Measurements from ENCODE around the gene HTN3. TPM values are rescaled to one million over a fixed set of nuclear protein-coding genes. Genes with fewer than 3 reads are reported as not detected.
"Not testable (repeated sequence)": the region's sequence is repeated elsewhere in the genome, so short reads cannot be mapped to it uniquely, and the experiment has no call there.

Gene HTN3
- not detected in 3 replicates for total RNA-seq

DNA sequence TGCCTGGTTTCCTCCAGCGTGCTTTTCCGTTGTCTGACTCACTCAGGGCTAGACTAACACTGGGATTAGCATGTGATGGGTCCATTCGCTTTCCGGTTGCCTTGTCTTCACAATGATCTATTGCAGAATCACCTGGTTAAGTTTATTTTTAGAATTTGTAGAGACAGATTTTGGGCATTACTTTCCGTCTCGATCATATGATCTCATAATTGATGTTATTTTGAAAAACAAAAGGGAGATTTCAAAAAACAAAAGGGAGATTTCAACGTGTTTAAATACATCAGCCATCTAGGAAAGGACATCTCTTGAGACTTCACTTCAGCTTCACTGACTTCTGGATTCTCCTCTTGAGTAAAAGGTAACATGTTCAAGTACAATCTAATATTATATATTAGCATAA, at the start of gene HTN3:
TSS of gene HTN3 (plus strand) at position 301 of the 400 bp plus-strand sequence. CDS start 2,282 bp downstream, outside the sequence.
- H3K27me3 Mint-ChIP-seq (ENCODE audit: low read depth); H3K9me3 Mint-ChIP-seq; H3K4me1 Mint-ChIP-seq; DNase-seq (ENCODE audit: low spot score in 2 of 2, unreplicated experiment in 2 of 2); H3K27ac Mint-ChIP-seq; H3K4me3 Mint-ChIP-seq; H3K36me3 Mint-ChIP-seq: not testable (repeated sequence)

DNA sequence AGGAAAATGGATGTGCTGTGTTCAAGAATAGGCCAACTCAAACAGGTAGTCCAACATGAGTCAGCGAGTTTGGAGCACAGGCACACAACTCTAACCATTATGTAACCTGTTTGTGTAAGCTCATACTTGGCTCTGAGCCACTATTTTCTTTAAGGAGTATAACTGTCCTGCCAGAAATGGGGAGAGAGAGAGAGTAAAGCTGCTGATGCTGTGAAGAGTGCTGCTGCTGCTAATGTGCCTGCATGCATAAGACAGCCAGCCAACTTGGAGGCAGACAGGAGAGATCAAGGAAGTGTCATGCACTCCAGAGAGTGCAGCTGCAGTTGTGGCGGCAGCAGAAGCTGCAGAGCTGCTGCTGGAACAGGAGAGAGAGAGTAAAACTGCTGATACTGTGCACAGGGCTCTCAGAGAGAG, 44.2 kb upstream of the HTN3 start:
- no peaks in the 10 kb centered on the region for H3K27me3 Mint-ChIP-seq (ENCODE audit: low read depth)
- TF ChIP-seq CTCF (IDR thresholded peaks at IDR 0.05; ENCODE audit: unreplicated experiment): no peak
- peaks cover 12% of the 10 kb centered on the region for H3K4me1 Mint-ChIP-seq
- H3K36me3 Mint-ChIP-seq: no peaks in the 10 kb centered on the region
- H3K4me3 Mint-ChIP-seq: no peak overlapping the region
- H3K9me3 Mint-ChIP-seq: no peaks in the 10 kb centered on the region
- peak overlapping the region; percentile 36 for H3K27ac Mint-ChIP-seq
- DNase-seq (ENCODE audit: low spot score in 2 of 2, unreplicated experiment in 2 of 2): peak in 1 of 2 experiments; percentile 38

DNA sequence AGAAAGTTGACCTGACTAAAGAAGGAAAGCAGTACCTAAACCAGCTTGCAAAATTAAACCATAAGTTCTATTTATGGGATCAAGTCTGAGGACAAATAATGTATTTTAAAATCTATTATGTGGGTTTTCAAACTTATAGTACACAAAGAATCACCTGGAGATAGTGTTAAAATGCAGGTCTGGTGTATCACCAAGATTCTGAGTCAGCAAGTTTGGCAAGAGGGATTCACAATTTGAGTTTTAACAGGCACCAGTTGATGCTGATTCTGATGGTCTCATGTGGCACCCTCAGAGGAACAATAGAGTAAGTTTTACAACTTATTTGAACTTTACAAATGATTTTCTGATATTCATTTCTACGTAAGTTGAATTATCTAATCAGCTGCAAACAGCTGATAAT, 41.6 kb upstream of the HTN3 start:
- no peak for TF ChIP-seq CTCF (IDR thresholded peaks at IDR 0.05; ENCODE audit: unreplicated experiment)
- no peaks in the 10 kb centered on the region for H3K9me3 Mint-ChIP-seq
- H3K4me3 Mint-ChIP-seq: no peak overlapping the region
- no peaks in the 10 kb centered on the region for H3K27me3 Mint-ChIP-seq (ENCODE audit: low read depth)
- DNase-seq (ENCODE audit: low spot score in 2 of 2, unreplicated experiment in 2 of 2): no peak
- no peaks in the 10 kb centered on the region for H3K36me3 Mint-ChIP-seq
- H3K4me1 Mint-ChIP-seq: peaks cover 12% of the 10 kb centered on the region
- no peak overlapping the region for H3K27ac Mint-ChIP-seq

DNA sequence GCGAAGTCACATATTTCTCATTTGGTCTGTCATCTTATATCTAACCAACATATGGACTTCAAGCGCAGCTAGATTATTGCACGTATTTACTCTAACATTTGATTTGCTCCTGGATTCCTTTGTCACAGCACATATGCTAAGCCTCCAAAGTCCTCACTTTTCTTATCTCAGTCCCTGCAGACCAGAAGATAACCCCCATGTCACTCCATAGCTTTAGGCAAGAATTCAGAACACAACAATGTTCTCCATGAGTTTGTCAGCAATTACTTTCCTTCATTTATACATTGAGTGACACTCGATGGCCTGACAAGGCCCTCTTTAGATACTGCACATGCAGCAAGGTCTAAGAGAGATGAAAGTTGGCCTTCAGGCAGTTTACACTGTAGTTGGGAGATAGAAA, 37.2 kb upstream of the HTN3 start:
- H3K4me1 Mint-ChIP-seq: no peaks in the 10 kb centered on the region
- no peaks in the 10 kb centered on the region for H3K9me3 Mint-ChIP-seq
- H3K27ac Mint-ChIP-seq: no peak overlapping the region
- no peaks in the 10 kb centered on the region for H3K27me3 Mint-ChIP-seq (ENCODE audit: low read depth)
- H3K4me3 Mint-ChIP-seq: no peak overlapping the region
- DNase-seq (ENCODE audit: low spot score in 2 of 2, unreplicated experiment in 2 of 2): no peak
- TF ChIP-seq CTCF (IDR thresholded peaks at IDR 0.05; ENCODE audit: unreplicated experiment): no peak
- no peaks in the 10 kb centered on the region for H3K36me3 Mint-ChIP-seq

GRCh38 chr4:69994782-69995181, 33.5 kb upstream of the HTN3 start:
- H3K27me3 Mint-ChIP-seq (ENCODE audit: low read depth): no peaks in the 10 kb centered on the region
- H3K27ac Mint-ChIP-seq: no peak overlapping the region

DNA sequence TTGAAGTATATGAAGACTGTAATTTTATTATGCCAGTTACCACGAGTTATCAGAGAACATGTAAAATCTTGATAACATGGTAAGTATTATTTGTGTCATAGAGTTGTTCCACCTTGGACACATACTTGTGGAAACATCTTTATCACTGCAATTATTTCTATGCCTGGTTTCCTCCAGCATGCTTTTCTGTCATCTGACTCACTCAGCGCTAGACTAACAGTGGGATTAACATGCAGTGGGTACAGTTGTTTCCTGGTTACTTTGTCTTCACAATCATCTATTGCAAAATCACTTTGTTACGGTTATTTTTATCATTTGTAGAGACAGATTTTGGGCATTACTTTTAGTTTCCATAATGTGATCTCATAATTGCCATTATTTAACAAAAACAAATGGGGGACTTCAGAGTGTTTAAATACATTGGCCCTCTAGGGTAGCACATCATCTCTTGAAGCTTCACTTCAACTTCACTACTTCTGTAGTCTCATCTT, 32.7 kb upstream of the HTN3 start, which contains the start of gene STATH:
TSS of gene STATH (plus strand) at position 441 of the 491 bp plus-strand sequence. CDS start 2,472 bp downstream, outside the sequence.
- no peaks in the 10 kb centered on the region for H3K9me3 Mint-ChIP-seq
- no peaks in the 10 kb centered on the region for H3K4me1 Mint-ChIP-seq
- H3K36me3 Mint-ChIP-seq: no peaks in the 10 kb centered on the region
- no peak within 1 kb of the TSS for H3K4me3 Mint-ChIP-seq
- DNase-seq (ENCODE audit: low spot score in 2 of 2, unreplicated experiment in 2 of 2): no peak
- no peak for TF ChIP-seq CTCF (IDR thresholded peaks at IDR 0.05; ENCODE audit: unreplicated experiment)
- H3K27ac Mint-ChIP-seq: no peak within 1 kb of the TSS
- no peaks in the 10 kb centered on the region for H3K27me3 Mint-ChIP-seq (ENCODE audit: low read depth)

More at GRCh38 chr4:69994782-69995181, 33.5 kb upstream of the HTN3 start:
- Mint-ChIP-seq H3K4me3 (no peak overlapping the region), H3K9me3 (no peaks in the 10 kb centered on the region), H3K4me1 (no peaks in the 10 kb centered on the region), H3K36me3 (no peaks in the 10 kb centered on the region)
- no peak for DNase-seq (ENCODE audit: low spot score in 2 of 2, unreplicated experiment in 2 of 2)
- TF ChIP-seq CTCF (IDR thresholded peaks at IDR 0.05; ENCODE audit: unreplicated experiment): no peak
